Naive thymus-derived CD8-positive, alpha-beta T cell (primary cell): ENCODE measurements around the gene APBA1. TPM values are rescaled to one million over a fixed set of nuclear protein-coding genes. Genes with fewer than 3 reads are reported as not detected.
A peak's percentile ranks its signal among the peaks of the same experiment; 100 is the strongest.

Experiments used
- ATAC-seq, 2 donors: fragments of 150-1000 bp; cut with Tn5 transposase in 1 of 2; sonication (Bioruptor Pico), chemical (Tn5 transposase) in 1 of 2; 1 replicate in 1 of 2; 2 replicates in 1 of 2; pipeline ENCODE4 v1.10.0; 2021; ENCODE audit warnings: mild to moderate bottlenecking in 2 of 2, moderate library complexity in 2 of 2
- POLR2A ChIA-PET: fragments of 350-600 bp; sonication (Branson Sonifier 250); formaldehyde crosslinking; loops from one replicate; lab custom pipeline; 2021; ENCODE audit warnings: antibody characterized with exemption; lab: Charles Lee
- DNase-seq, 10 donors: peaks; one replicate each; pipeline versions ENCODE4 v3.0.0 to v3.0.0-alpha.2; 2020 to 2022
- H3K27ac Mint-ChIP-seq, 10 donors: one replicate each; pipeline ENCODE4 v1.8.0; 2020 to 2022; ENCODE audit warnings: mild to moderate bottlenecking in 10 of 10, mixed read lengths in 10 of 10, moderate library complexity in 4 of 10, inconsistent platforms in 1 of 10
- H3K27me3 Mint-ChIP-seq, 5 donors: one replicate each; pipeline ENCODE4 v1.8.0; 2021 to 2022; ENCODE audit warnings: mixed read lengths in 5 of 5
- H3K36me3 Mint-ChIP-seq, 3 donors: one replicate each; pipeline ENCODE4 v1.8.0; 2020 to 2022; ENCODE audit warnings: mixed read lengths in 3 of 3, mild to moderate bottlenecking in 2 of 3, inconsistent platforms in 1 of 3
- H3K4me1 Mint-ChIP-seq, 4 donors: one replicate each; pipeline ENCODE4 v1.8.0; 2021 to 2022; ENCODE audit warnings: mixed read lengths in 4 of 4
- H3K4me3 Mint-ChIP-seq, 10 donors: one replicate each; pipeline ENCODE4 v1.8.0; 2020 to 2022; ENCODE audit warnings: mild to moderate bottlenecking in 10 of 10, mixed read lengths in 10 of 10, moderate library complexity in 6 of 10, inconsistent platforms in 1 of 10
- H3K9me3 Mint-ChIP-seq, 9 donors: one replicate each; pipeline ENCODE4 v1.8.0; 2020 to 2022; ENCODE audit warnings: mixed read lengths in 9 of 9, mild to moderate bottlenecking in 3 of 9, inconsistent platforms in 1 of 9, moderate library complexity in 1 of 9
- polyA plus RNA-seq, 3 donors: library from polyadenylated mRNA; unstranded; fragments of 300-500 nt; fragmentation: Illumina TruSeq; gene quantifications; one replicate each; pipeline ENCODE4 v1.2.3, GENCODE V29; 2021
- total RNA-seq, 8 experiments: library from RNA in 2 of 8; stranded (reverse) in 2 of 8; gene quantifications; one replicate each; pipeline ENCODE4 v1.2.3 and lab custom pipeline; 2021 to 2026

Gene APBA1
- total and polyA plus RNA-seq, 5 experiments from 2014 or later, result 0.03 to 1.2 (median 0.49) TPM; not detected in 2

- ATAC-seq (no peak), DNase-seq (no peak)
- peaks cover 4 to 25% (median 12%) of the 10 kb centered on the region in 5 donors for H3K27me3 Mint-ChIP-seq
- H3K4me1 Mint-ChIP-seq, result no peaks in the 10 kb centered on the region
- POLR2A ChIA-PET, result no interaction called here
- no peaks in the 10 kb centered on the region for H3K36me3 Mint-ChIP-seq
- no peak overlapping the region for H3K27ac Mint-ChIP-seq
- no peak overlapping the region for H3K4me3 Mint-ChIP-seq
- no peaks in the 10 kb centered on the region for H3K9me3 Mint-ChIP-seq
Measured at GRCh38 chr9:69556707-69557106, 115.5 kb downstream of the APBA1 start.

GRCh38 chr9:69555802-69556201 lies 116.4 kb downstream of the APBA1 start:
- ATAC-seq (no peak), DNase-seq (no peak)
- POLR2A ChIA-PET, result no interaction called here
- no peak overlapping the region for H3K27ac Mint-ChIP-seq
- H3K36me3 Mint-ChIP-seq, result no peaks in the 10 kb centered on the region
- H3K9me3 Mint-ChIP-seq, result no peaks in the 10 kb centered on the region
- no peak overlapping the region for H3K4me3 Mint-ChIP-seq
- no peaks in the 10 kb centered on the region for H3K4me1 Mint-ChIP-seq
- peaks cover 4 to 29% (median 9%) of the 10 kb centered on the region in 5 donors for H3K27me3 Mint-ChIP-seq

- POLR2A ChIA-PET, result no interaction called here
- no peaks in the 10 kb centered on the region for H3K9me3 Mint-ChIP-seq
- no peak overlapping the region for H3K4me3 Mint-ChIP-seq
Measured at GRCh38 chr9:69554945-69555344, 117.2 kb downstream of the APBA1 start.

DNA sequence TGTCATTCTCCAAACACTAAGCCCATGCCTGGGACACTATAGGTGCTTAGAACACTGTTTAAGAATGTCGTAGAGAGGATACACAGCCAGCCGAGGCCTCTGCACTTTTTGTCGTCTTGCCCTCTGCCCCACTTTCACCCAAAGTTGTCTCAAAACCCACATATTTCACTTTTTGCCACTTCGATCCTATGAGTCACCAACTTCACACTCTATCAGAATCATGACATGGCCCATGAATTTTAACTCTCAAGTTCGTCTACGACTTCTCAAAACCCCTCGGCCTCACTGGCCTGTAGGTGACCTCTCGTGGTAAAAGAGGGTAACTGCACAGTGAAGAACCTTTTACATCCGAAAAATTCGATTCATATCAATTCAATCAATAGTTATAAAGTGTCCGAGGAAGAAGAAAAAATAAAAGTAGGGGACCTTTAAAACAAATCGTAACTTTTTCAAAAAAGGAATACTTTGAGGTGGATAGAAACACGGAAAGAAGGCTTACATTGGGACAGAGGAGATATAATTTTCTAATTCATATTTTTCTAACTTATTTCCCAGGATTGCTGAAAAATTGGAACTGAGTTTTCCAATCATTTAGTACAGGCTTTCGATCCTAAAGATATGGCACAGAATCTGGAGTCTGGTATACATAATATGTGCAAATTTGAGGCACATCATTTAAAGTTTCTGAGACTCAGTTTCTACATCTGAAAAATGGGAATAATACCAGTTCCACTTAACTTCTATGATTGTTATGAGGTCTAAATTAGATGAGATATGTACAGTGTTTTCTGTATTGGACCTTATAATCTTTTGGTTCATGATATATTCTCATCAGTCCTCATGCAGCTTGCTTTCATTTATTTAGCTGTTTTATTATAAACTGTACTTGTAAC lies 122.6 kb downstream of the APBA1 start:
- Mint-ChIP-seq H3K4me3 (no peak overlapping the region), H3K9me3 (no peaks in the 10 kb centered on the region), H3K36me3 (no peaks in the 10 kb centered on the region), H3K4me1 (peaks cover 0 to 6% (median 0%) of the 10 kb centered on the region in 4 donors), H3K27me3 (peaks cover 12 to 50% (median 16%) of the 10 kb centered on the region in 5 donors), H3K27ac (no peak overlapping the region)
- POLR2A ChIA-PET, result no interaction called here
- ATAC-seq (no peak), DNase-seq (peak in 6 of 10 donors; percentile 8 to 29 (median 22))

More at GRCh38 chr9:69554945-69555344, 117.2 kb downstream of the APBA1 start:
- Mint-ChIP-seq H3K4me1 (no peaks in the 10 kb centered on the region), H3K27ac (no peak overlapping the region), H3K36me3 (no peaks in the 10 kb centered on the region), H3K27me3 (peaks cover 9 to 37% (median 12%) of the 10 kb centered on the region in 5 donors)
- ATAC-seq (no peak), DNase-seq (no peak)

DNA sequence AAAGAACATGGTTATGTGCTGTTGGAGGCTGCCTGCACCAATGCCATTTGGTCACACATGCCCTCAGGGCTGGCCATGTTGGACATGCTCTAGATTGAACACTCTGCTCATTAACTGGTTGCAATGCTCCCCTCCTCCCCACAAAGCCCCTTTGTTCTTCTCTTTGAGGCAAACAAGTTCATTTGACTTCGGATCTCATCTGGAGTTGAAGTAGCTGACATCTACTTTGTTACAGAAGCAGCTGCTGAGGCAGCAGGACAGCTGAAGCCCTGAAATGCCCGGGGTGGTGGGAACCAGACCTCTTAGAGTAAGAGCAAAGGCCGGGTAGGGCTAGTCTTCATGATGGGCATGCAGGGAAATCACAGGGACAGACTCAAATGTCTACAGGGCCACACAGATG lies 123.5 kb downstream of the APBA1 start:
- ATAC-seq (no peak), DNase-seq (no peak)
- Mint-ChIP-seq H3K36me3 (no peaks in the 10 kb centered on the region), H3K27me3 (peaks cover 12 to 49% (median 16%) of the 10 kb centered on the region in 5 donors), H3K9me3 (no peaks in the 10 kb centered on the region), H3K27ac (peak overlapping the region in 1 of 10 donors; percentile 31), H3K4me3 (no peak overlapping the region), H3K4me1 (peaks cover 0 to 6% (median 0%) of the 10 kb centered on the region in 4 donors)
- POLR2A ChIA-PET, result no interaction called here

DNA sequence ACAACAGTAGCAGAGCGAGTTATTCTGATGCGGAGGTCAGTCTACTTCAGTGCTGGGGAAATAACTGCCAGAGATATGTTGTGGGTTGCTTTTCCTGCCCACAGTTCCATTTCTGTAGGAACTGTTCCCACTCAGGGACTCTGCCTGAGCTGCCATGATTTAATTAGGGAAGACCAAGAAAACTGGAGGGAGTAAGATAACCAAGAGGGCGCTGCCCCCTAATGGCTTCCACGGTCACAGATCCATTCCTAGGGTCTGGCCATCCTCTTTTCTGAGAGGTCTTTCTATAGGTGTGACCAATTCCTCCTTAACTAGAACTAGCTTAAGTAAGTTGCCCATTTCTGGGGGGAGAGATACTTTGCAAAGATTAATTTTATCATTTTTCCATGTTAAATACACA lies 125.9 kb downstream of the APBA1 start:
- H3K4me3 Mint-ChIP-seq, result no peak overlapping the region
- POLR2A ChIA-PET, result no interaction called here
- H3K27ac Mint-ChIP-seq, result no peak overlapping the region
- H3K36me3 Mint-ChIP-seq, result no peaks in the 10 kb centered on the region
- H3K4me1 Mint-ChIP-seq, result peaks cover 0 to 6% (median 0%) of the 10 kb centered on the region in 4 donors
- H3K9me3 Mint-ChIP-seq, result no peaks in the 10 kb centered on the region
- DNase-seq (no peak), ATAC-seq (no peak)
- peaks cover 5 to 35% (median 12%) of the 10 kb centered on the region in 5 donors for H3K27me3 Mint-ChIP-seq

- Mint-ChIP-seq H3K9me3 (no peaks in the 10 kb centered on the region), H3K36me3 (no peaks in the 10 kb centered on the region), H3K4me3 (no peak overlapping the region), H3K4me1 (peaks cover 0 to 2% (median 0%) of the 10 kb centered on the region in 4 donors), H3K27ac (no peak overlapping the region), H3K27me3 (peaks cover 1 to 24% (median 9%) of the 10 kb centered on the region in 5 donors)
- POLR2A ChIA-PET, result no interaction called here
- DNase-seq (no peak), ATAC-seq (no peak)
Measured at GRCh38 chr9:69542942-69543704, 129.0 kb downstream of the APBA1 start.

DNA sequence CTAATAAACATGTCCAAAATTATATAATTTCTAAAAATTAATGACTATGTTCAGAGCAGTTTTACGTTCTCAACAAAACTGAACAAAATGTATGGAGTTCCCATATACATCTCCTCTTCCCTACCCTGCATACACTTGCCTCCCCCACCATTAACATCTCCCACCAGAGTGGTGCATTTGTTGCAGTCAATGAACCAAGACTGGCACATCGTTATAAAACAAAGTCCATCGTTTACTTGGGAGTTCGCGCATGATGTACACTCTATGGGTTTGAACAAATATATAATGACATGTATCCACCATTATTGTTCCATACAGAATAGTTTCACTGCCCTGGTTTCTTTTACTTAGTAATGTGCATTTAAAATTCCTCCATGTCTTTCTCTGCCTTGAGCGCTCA lies 130.1 kb downstream of the APBA1 start:
- Mint-ChIP-seq H3K4me1 (peaks cover 0 to 2% (median 0%) of the 10 kb centered on the region in 4 donors), H3K9me3 (no peaks in the 10 kb centered on the region), H3K36me3 (no peaks in the 10 kb centered on the region), H3K4me3 (no peak overlapping the region), H3K27ac (no peak overlapping the region), H3K27me3 (peaks cover 1 to 27% (median 9%) of the 10 kb centered on the region in 5 donors)
- POLR2A ChIA-PET, result no interaction called here
- no peak for DNase-seq
- no peak for ATAC-seq

- no peak overlapping the region for H3K4me3 Mint-ChIP-seq
- H3K4me1 Mint-ChIP-seq, result peaks cover 0 to 2% (median 0%) of the 10 kb centered on the region in 4 donors
- H3K27ac Mint-ChIP-seq, result no peak overlapping the region
- POLR2A ChIA-PET, result no interaction called here
- ATAC-seq (no peak), DNase-seq (no peak)
- peaks cover 3 to 39% (median 9%) of the 10 kb centered on the region in 5 donors for H3K27me3 Mint-ChIP-seq
- no peaks in the 10 kb centered on the region for H3K36me3 Mint-ChIP-seq
- peaks cover 0 to 4% (median 0%) of the 10 kb centered on the region in 9 donors for H3K9me3 Mint-ChIP-seq
Measured at GRCh38 chr9:69535911-69536310, 136.3 kb downstream of the APBA1 start.

DNA sequence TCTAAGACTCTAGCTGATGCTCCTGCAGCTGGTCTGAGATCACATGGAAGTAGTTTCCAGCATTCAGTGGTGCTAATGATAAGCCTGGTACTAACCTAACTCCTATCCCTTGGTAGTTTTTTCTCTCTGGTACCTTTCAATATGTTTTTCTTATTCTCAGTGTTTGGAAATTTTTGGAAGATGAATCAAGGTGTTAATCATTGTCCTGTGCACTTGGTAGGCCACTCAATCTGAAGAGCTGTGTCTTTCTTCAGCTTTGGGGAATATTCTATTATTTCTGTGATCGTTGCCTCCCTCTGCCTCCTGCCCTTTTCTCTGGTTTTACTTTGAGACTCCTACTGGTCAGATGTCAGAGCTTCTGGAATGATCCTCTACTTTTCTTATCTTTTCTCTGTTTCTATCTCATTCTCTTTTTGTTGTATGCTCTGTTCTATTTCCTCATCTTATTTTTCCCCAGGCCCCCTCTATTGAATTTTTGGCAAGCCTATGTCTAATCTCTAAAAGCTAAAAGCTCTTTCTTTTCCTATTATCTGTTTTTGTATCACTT lies 136.8 kb downstream of the APBA1 start:
- peaks cover 3 to 39% (median 9%) of the 10 kb centered on the region in 5 donors for H3K27me3 Mint-ChIP-seq
- peaks cover 0 to 2% (median 0%) of the 10 kb centered on the region in 4 donors for H3K4me1 Mint-ChIP-seq
- peaks cover 0 to 4% (median 0%) of the 10 kb centered on the region in 9 donors for H3K9me3 Mint-ChIP-seq
- no peaks in the 10 kb centered on the region for H3K36me3 Mint-ChIP-seq
- ATAC-seq (no peak), DNase-seq (no peak)
- H3K27ac Mint-ChIP-seq, result no peak overlapping the region
- POLR2A ChIA-PET, result no interaction called here
- no peak overlapping the region for H3K4me3 Mint-ChIP-seq

DNA sequence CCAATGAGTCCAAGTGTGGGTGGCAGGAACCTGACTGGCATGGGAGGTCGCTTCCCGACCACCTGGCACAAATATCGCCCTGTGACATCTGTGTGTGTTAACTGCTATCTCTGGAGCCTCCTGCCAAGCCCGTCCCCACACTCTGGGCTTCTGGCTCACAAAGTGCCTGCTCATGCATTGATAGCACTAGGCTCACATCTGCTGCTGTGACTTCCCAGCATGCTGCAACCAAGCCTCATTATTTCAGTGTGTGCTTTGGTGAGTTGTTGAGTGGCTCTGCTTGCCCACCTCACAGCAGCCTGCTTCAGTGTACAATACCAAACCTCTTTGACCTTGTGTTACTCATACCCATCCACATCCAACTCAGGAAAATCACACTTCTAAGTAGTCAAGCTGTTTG lies 139.8 kb downstream of the APBA1 start:
- Mint-ChIP-seq H3K27ac (no peak overlapping the region), H3K27me3 (peaks cover 0 to 29% (median 2%) of the 10 kb centered on the region in 5 donors), H3K36me3 (no peaks in the 10 kb centered on the region), H3K4me1 (no peaks in the 10 kb centered on the region), H3K4me3 (no peak overlapping the region), H3K9me3 (peaks cover 0 to 13% (median 3%) of the 10 kb centered on the region in 9 donors)
- POLR2A ChIA-PET, result no interaction called here
- no peak for ATAC-seq
- DNase-seq, result no peak

GRCh38 chr9:69527454-69527853 lies 144.7 kb downstream of the APBA1 start:
- H3K9me3 Mint-ChIP-seq, result peaks cover 0 to 42% (median 10%) of the 10 kb centered on the region in 9 donors
- H3K4me3 Mint-ChIP-seq, result no peak overlapping the region
- ATAC-seq (no peak), DNase-seq (no peak)
- no peak overlapping the region for H3K27ac Mint-ChIP-seq
- peaks cover 0 to 10% (median 0%) of the 10 kb centered on the region in 3 donors for H3K36me3 Mint-ChIP-seq
- peaks cover 0 to 47% (median 7%) of the 10 kb centered on the region in 5 donors for H3K27me3 Mint-ChIP-seq
- H3K4me1 Mint-ChIP-seq, result no peaks in the 10 kb centered on the region
- POLR2A ChIA-PET, result no interaction called here
